HG02970 (cell line): ENCODE data around the gene KIAA1217.
A peak's percentile ranks its signal among the peaks of the same experiment; 100 is the strongest.

Experiments used
- ATAC-seq: cut with Tn5 transposase; IDR thresholded peaks from one replicate; pipeline ENCODE4 v1.9.1; 2021; ENCODE audit warnings: mild to moderate bottlenecking, moderate library complexity, moderate number of reproducible peaks; ENCODE audit not compliant: unreplicated experiment, low FRiP score

Gene KIAA1217

DNA sequence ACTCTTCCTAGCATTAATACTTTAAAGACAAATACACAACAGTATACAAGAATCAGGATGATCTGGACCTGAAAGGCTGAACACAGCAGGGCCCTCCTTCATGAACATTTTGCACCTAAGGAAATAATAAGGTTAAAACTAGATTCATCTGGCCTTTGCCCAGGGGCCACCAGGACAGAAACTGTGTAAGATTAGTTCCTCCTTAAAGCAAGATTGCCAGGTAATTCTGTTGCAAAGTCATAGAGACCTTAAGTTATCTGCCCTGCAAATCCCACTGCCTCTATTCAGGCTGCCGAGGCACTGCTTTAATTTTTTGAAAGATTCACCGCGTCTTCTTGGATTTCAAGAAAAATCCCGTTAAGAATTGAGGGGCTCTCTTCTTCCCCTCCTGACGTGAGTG lies 1.6 kb upstream of the KIAA1217 start:
- ATAC-seq = no peak

DNA sequence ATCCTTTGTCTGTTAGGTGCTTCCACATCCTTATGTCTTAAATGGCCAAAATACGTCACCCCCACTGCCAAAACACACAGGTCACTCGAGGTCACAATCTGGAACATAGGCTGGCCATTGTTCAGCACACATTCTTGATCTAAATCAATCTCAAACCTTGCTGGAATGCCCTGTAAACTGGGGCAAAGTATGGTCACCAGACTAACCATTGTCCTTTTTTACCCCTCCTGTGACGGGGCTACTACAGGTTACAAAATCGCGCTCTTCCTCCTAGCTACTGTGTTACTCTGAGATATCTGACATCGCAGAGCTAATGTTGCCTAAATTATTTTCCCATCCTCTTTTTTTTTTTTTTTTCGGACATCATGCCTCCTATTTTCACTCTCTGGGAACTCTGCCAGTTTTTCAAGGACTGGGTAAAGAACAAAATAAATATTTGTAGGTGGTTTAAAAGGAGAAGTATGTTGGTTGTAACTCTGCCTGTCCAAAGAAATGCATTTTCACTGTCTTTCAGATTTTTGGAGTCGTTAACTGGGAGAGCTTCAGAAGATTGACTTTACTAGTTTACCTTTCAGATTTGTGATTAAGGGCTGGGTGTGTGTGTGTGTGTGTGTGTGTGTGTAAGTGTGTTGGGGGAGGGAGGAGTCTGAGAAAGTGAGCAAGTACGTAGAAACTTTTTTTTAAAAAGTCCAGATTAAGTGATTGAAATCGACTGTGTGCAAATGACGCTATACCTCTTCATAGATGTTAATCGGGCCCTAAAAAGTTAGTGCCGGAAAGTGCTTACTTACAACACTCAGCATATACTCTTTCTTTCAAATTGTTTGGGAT lies 942 bp upstream of the KIAA1217 start:
- no peak for ATAC-seq

GRCh38 chr10:24209432-24209771 lies 464 bp downstream of the KIAA1217 start:
- ATAC-seq = peak; percentile 54

GRCh38 chr10:24209946-24210491 lies 1.1 kb downstream of the KIAA1217 start:
- peak; percentile 54 for ATAC-seq

- ATAC-seq = no peak
Measured at GRCh38 chr10:24210501-24210900, 1.6 kb downstream of the KIAA1217 start.

DNA sequence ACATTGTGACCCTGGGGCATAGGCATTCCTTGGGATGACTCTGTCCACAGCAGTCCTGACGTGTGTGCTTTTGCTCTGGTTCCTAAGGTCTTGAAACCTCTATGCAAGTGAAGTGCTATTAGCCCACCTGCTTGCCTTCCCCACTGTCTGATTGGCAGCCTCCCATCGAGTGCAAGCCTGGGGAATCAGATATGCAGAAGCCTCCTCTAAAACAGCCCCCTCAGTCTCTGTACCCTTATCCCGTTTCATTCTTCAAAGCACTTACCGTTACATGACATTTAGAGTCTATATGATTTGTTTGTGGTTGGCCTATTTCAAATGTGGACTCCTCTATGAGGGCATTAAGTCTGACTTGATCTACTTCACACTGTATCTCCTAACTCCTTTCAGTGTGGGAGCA lies 4.3 kb downstream of the KIAA1217 start:
- no peak for ATAC-seq

GRCh38 chr10:24213881-24214280 lies 4.9 kb downstream of the KIAA1217 start:
- no peak for ATAC-seq

GRCh38 chr10:24214762-24215161 lies 5.8 kb downstream of the KIAA1217 start:
- ATAC-seq = no peak

DNA sequence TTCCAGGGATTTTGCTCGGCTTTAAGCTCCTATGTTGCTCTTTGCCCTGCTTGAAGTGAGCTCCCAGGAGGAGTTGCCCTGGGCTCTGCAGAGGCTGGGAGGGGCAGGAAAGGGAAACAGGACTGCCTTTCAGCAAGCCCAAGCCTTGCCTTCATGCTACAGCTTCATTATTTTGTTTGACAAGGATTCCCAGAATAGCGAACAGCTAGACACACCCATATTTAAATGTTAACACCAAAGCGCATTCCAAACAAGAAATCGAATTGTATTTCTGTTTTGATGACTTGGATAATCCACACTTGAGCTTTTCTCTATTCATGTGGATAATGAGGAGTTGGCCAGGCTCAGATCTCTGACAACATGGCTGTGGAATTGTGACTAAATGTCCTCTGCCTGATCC lies 6.3 kb downstream of the KIAA1217 start:
- ATAC-seq = no peak

DNA sequence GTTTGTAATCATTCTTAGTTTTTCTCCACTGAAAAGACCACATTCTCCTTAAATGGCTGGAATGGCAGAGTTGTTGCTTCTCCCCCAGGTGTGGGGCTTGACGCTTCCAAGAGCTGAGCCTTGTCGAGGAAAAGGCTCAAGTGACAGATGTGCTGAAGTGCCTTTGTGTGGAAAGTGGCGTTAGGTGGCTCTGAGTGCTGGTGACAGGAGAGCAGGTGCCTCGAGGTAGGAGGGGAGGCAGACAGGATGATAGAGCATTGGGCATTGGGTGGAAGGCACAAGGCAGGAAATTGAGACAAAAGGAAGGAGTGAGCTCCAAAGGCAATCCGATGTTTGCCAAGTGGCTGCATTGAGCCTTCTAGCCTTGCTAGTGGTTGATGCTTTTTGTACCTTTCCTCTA lies 6.7 kb downstream of the KIAA1217 start:
- no peak for ATAC-seq

DNA sequence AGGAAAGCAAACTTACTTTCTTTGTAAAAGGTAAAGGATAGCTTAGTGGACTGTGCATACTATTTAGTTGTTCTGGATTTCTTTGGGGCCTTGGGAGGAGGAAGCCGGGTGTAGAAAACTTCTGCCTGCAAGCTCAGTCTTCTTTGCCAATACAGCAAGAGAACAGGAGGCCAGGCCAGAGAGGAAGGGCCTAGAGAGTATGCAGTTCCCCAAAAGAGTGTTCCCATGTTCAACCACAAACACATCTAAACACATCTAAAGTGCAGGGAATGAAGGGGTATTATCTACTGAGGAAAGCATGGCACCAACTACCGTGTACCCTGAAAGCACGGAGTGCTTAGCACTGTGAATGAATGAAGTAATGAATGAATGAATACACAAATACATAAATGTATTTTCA lies 11.0 kb downstream of the KIAA1217 start:
- no peak for ATAC-seq

DNA sequence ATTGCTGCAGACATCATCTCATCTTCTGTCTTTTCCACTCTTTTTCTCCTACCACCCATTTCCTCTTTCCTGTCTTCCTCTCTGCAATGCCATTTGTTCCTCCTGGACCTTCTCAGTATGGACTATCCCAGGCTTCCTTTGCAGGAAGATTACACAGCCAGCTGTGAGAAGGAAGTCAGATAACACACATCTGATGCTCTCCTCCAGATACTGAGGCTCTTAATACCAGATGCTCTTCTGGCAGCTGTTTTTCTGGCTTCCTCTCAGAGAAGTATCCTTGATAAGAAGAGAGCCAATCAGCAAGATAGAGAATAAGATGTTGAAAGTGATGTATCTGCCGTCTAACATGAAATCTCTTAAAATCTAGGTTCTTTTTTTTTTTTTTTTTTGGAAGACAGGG lies 14.4 kb downstream of the KIAA1217 start:
- no peak for ATAC-seq

- no peak for ATAC-seq
Measured at GRCh38 chr10:24223953-24224352, 15.0 kb downstream of the KIAA1217 start.

- ATAC-seq = no peak
Measured at GRCh38 chr10:24228642-24229041, 19.7 kb downstream of the KIAA1217 start.

GRCh38 chr10:24229909-24230308 lies 21.0 kb downstream of the KIAA1217 start:
- ATAC-seq = no peak

- ATAC-seq = no peak
Measured at GRCh38 chr10:24231200-24231599, 22.3 kb downstream of the KIAA1217 start.

- ATAC-seq = no peak
Measured at GRCh38 chr10:24234784-24235183, 25.8 kb downstream of the KIAA1217 start.

GRCh38 chr10:24235471-24235870 lies 26.5 kb downstream of the KIAA1217 start:
- ATAC-seq = no peak

DNA sequence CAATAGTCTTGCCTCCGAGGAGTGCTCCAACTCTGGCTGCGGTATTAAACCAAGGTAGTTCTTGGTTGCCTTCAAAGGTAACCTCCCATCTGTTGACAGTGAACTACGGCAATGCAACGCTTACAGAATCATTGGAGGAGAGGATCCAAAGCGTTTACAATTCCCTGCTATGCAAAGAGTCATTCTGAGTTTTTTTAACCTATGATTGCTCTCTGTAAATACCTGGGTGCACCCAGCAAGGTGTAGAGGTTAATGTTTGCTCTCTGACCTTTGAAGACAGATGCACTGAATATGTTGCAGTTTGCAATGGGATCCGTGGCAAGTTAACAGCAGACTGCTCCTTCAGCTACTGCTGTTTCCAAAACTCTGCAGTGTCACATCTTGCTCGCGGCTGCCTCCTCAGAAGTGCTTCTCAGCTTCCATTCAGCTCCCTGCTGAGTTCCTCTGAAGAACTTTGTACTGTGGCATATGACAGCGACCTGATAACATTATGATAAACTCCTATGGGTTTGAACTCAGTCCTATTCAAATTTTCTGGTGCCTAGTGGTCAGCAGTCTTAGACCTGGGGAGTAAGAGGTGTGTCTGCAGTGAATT lies 29.0 kb downstream of the KIAA1217 start:
- no peak for ATAC-seq

DNA sequence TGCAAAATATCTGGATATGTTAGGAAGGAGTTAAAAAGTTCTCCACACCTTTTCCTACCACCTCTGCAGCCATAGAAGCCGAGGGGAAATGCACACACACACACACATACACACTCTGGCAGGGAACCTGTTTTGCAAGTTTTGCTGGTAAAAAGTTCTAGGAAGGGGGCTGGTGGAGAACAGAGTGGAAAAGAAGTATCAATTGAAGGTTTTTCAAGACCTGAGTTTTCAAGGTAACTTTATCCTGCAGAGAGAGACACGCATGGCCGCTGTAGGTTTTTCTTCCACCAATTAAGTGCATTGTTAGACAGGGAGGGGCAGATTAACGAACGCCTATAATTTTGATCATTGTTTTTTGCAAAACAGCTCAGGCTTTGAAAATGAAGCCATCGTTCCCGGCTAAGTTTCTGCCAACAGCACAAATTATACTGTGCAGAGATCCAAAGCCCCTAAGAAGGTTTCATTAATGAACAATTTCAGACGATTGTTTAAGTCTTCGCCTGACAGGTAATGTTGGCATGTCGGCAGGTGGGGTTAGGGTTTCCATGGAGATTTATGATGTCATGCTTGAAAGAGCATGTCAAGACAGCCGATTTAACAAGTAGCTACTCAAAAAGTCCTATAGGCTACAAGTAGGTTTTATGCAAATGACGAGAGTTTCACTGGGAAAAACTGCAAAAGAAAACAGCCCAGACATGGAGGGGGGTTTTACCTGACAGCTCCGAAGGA lies 29.7 kb downstream of the KIAA1217 start:
- no peak for ATAC-seq

DNA sequence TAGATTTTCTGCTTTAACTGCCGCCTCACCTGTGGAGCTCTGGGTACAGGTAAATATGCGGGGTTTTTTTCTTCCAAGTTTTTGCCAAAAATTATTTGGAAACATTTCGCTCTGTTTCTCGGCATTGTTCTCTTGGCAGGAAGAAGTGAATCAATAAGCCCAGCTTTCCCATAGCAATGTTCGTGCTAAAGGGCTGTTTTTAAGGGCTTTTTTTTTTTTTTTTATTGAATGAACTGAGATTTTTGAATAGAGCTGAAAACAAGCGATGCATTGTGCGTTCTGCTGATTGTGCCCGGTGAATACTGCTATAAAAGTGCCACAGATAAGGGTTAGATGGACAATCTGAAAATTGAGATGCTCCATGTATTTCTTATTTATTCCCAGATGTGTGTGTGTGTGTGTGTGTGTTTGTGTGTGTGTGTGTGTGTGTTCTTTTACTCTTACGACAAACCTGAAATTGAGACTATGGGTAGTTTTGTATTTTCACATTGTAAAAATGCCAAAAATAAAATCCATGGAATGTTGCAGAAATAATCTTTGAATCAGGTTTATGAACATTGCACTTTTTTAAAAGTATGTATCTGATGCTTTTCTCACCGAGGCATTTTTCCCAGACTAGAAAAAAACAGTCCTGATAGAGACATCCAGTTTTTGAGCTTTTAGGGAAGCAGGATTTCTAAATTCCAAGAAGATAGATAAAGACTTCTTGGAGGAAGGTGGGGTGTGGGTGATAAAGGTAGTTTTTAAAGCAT lies 30.5 kb downstream of the KIAA1217 start:
- ATAC-seq = no peak
